HepG2 (cell line): ENCODE results near the gene EXOC3. TPM values are rescaled to one million over a fixed set of nuclear protein-coding genes. Genes with fewer than 3 reads are reported as not detected.

Experiments
- ATAC-seq: fragments of 200-7000 bp; cut with Tn5 transposase; 3 replicates; pipeline ENCODE4 v1.9.1; 2020; ENCODE audit warnings: mild to moderate bottlenecking, moderate library complexity
- BruUV-seq: library from RNA; stranded (reverse); fragments of 400-500 nt; replicated peaks from 2 replicates; lab custom pipeline; 2021; lab: Mats Ljungman, UMichigan
- CTCF ChIA-PET: fragments of 300-600 bp; formaldehyde crosslinking; extraction: SDS; loops from one replicate; lab custom pipeline; 2021; ENCODE audit warnings: low total read pairs, inconsistent platforms, low intra/inter-chr PET ratio; lab: Yijun Ruan, JAX
- POLR2A ChIA-PET: fragments of 350-600 bp; sonication (Branson Sonifier 250); formaldehyde crosslinking; loops from one replicate; lab custom pipeline; 2020; ENCODE audit warnings: antibody characterized with exemption, inconsistent platforms; lab: Yijun Ruan, JAX
- DNase-seq: peaks from one replicate; pipeline ENCODE4 v3.0.0-alpha.2; 2015; ENCODE audit warnings: low spot score
- FAIRE-seq: peaks from 3 replicates; lab custom pipeline; 2011; peaks lifted over from hg19 to GRCh38; lab: Jason Lieb, UNC
- H2AFZ ChIP-seq: one replicate; pipeline ENCODE4 v1.6.1; 2011; ENCODE audit warnings: low read length, inconsistent platforms
- H3K27ac ChIP-seq: fragments of 300-600 bp; 3 replicates; pipeline ENCODE4 v1.8.0; 2011; ENCODE audit warnings: mixed run types, mild to moderate bottlenecking, mixed read lengths, low read length, inconsistent platforms; ENCODE audit not compliant: insufficient read depth; ENCODE audit errors: extremely low read length
- H3K27me3 ChIP-seq, 2 experiments: fragments of 200-600 bp in 1 of 2; 2 replicates in 1 of 2; 3 replicates in 1 of 2; pipeline versions ENCODE4 v1.6.0 to v1.8.0; 2011; ENCODE audit warnings: low read length in 2 of 2, mild to moderate bottlenecking in 2 of 2, moderate library complexity in 2 of 2, inconsistent platforms in 1 of 2; ENCODE audit not compliant: insufficient read depth in 2 of 2, control insufficient read depth in 1 of 2
- H3K36me3 ChIP-seq, 2 experiments: fragments of 200-600 bp in 1 of 2; replicated peaks in 1 of 2; 2 replicates in 1 of 2; 3 replicates in 1 of 2; pipeline versions ENCODE4 v1.5.1 to v1.8.0; 2011; ENCODE audit warnings: low read length in 2 of 2, inconsistent platforms in 1 of 2; ENCODE audit not compliant: insufficient read depth in 2 of 2, control insufficient read depth in 1 of 2
- H3K4me1 ChIP-seq: 2 replicates; pipeline ENCODE4 v1.5.1; 2012; ENCODE audit warnings: low read length, inconsistent platforms; ENCODE audit not compliant: insufficient read depth
- H3K4me2 ChIP-seq: 2 replicates; pipeline ENCODE4 v1.6.0; 2011; ENCODE audit warnings: low read depth, low read length, inconsistent platforms
- H3K4me3 ChIP-seq, 3 experiments: fragments of 200-600 bp in 1 of 3; sonication (generic), shearing (Covaris generic) in 1 of 3; replicated peaks in 1 of 3; 2 replicates each; pipeline ENCODE4 v1.5.1; 2011 to 2016; ENCODE audit warnings: low read length in 3 of 3, inconsistent platforms in 2 of 3, low read depth in 2 of 3, mild to moderate bottlenecking in 2 of 3, control low read depth in 1 of 3, mixed read lengths in 1 of 3; ENCODE audit not compliant: insufficient read depth in 1 of 3
- H3K79me2 ChIP-seq: one replicate; pipeline ENCODE4 v1.6.1; 2011; ENCODE audit warnings: low read length, inconsistent platforms; ENCODE audit not compliant: insufficient read depth
- H3K9ac ChIP-seq: 2 replicates; pipeline ENCODE4 v1.6.0; 2011; ENCODE audit warnings: mild to moderate bottlenecking, low read depth, low read length, inconsistent platforms; ENCODE audit not compliant: insufficient read depth
- H3K9me3 ChIP-seq: 2 replicates; pipeline ENCODE4 v1.5.1; 2012; ENCODE audit warnings: mild to moderate bottlenecking, low read length
- H4K20me1 ChIP-seq: 2 replicates; pipeline ENCODE4 v1.6.0; 2011; ENCODE audit warnings: inconsistent platforms, mild to moderate bottlenecking, low read length, moderate library complexity; ENCODE audit not compliant: insufficient read depth
- FOXO1 ChIP-seq: sonication (generic); formaldehyde crosslinking; IDR thresholded peaks from 2 replicates; pipeline ENCODE4 v1.4.0; 2020; ENCODE audit warnings: missing genetic modification reagents
- GATA4 ChIP-seq: sonication (generic); IDR thresholded peaks from 2 replicates; pipeline ENCODE4 v1.6.1; 2016; ENCODE audit warnings: antibody characterized with exemption, low read depth, borderline replicate concordance
- MTF2 ChIP-seq: sonication (generic); formaldehyde crosslinking; IDR thresholded peaks from 2 replicates; pipeline ENCODE4 v1.5.0; 2020; ENCODE audit warnings: missing genetic modification reagents, borderline replicate concordance
- ZFY ChIP-seq: sonication (generic); formaldehyde crosslinking; IDR thresholded peaks from 2 replicates; pipeline ENCODE4 v1.4.0; 2020; ENCODE audit warnings: missing genetic modification reagents
- ZNF205 ChIP-seq: IDR thresholded peaks from 2 replicates; pipeline ENCODE4 v1.6.1; 2018; ENCODE audit warnings: missing biosample characterization, missing genetic modification reagents
- ZNF382 ChIP-seq: sonication (generic); formaldehyde crosslinking; IDR thresholded peaks from 2 replicates; pipeline ENCODE4 v1.5.0; 2020; ENCODE audit warnings: missing genetic modification reagents, mild to moderate bottlenecking, borderline replicate concordance
- ZNF761 ChIP-seq: sonication (generic); formaldehyde crosslinking; conservative IDR thresholded peaks from 2 replicates; pipeline ENCODE4 v1.4.0; 2020; ENCODE audit warnings: mild to moderate bottlenecking, missing genetic modification reagents
- WGBS: methylation state at CpG from one replicate; pipeline ENCODE4 v1.1.6; 2017; ENCODE audit warnings: low lambda C conversion rate; 5-methylcytosine and 5-hydroxymethylcytosine counted together
- in situ Hi-C: cut with HindIII; loops from 2 replicates; pipeline ENCODE4 v1.10.0; 2017; ENCODE audit warnings: low pct_unique_long_range_greater_than_20kb; ENCODE audit not compliant: extremely low pct_ligation_motif_present
- intact Hi-C: fragments of 100-400 bp; cut with micrococcal nuclease; formaldehyde crosslinking; loops from one replicate; pipeline ENCODE4 v1.10.0; 2022; ENCODE audit not compliant: unreplicated experiment
- polyA plus RNA-seq, 8 experiments: library from polyadenylated mRNA; depleted of rRNA in 3 of 8; stranded (reverse) in 7 of 8; unstranded in 1 of 8; fragments of >200 nt; fragmentation: Illumina TruSeq in 4 of 8; extraction: Trizol in 4 of 8; gene quantifications; 2 replicates each; pipeline versions ENCODE4 v1.2.1 to v1.2.3, GENCODE V29; 2011 to 2016; ENCODE audit warnings: low read depth in 4 of 8, missing spikeins in 1 of 8, mixed read lengths in 1 of 8; ENCODE audit not compliant: insufficient read depth in 1 of 8
- total RNA-seq, 5 experiments: library from RNA; depleted of rRNA; stranded (reverse); fragments of >200 nt; fragmentation: Illumina TruSeq; extraction: Trizol; gene quantifications; 2 replicates each; pipeline ENCODE4 v1.2.3, GENCODE V29; 2016; ENCODE audit warnings: low read depth in 1 of 5
- TF ChIP-seq, protein P1 (sequence below): sonication (generic); formaldehyde crosslinking; IDR thresholded peaks from 2 replicates; pipeline ENCODE4 v1.5.1; 2020; ENCODE audit warnings: mild to moderate bottlenecking, missing genetic modification reagents
- TF ChIP-seq, protein P2 (sequence below): sonication (generic); formaldehyde crosslinking; IDR thresholded peaks from 2 replicates; pipeline ENCODE4 v1.4.0; 2020; ENCODE audit warnings: missing genetic modification reagents

The EXOC3 gene
- total and polyA plus RNA-seq, 2 of the 13 experiments (the other 11 are each of a cell fraction or from before 2014, with no cell fraction given) = 9.2 to 20.5 TPM

DNA sequence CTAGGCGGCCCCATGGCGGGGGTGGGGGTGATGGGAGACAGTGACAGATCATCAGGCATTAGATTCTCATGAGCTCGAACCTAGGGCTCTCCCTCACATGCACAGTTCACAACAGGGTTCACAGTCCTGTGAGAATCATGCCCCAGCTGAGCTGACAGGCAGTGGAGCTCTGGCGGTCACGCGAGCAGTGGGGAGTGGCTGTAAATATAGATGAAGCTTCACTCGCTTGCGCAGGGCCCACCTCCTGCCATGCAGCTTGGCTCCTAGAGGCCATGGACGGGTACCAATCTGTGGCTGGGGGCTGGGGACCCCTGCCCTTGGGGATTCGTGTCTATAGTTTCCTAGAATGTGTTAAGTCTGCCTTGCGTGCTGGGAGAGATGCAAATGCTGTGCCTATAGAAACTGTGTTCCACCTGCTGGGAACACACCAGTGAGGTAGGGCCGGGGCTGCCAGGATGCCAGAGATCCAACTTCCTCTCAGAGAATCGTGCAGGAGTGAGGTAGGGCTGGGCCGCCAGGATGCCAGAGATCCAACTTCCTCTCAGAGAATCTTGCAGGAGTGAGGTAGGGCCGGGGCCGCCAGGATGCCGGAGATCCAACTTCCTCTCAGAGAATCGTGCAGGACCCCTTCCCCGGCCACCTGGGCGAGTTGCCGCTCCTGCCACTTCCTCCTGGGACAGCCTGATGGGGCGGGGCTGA is 14.1 kb upstream of the EXOC3 start:
- Histone ChIP-seq H4K20me1 (no peaks in the 10 kb centered on the region), H3K27ac (no peak overlapping the region), H3K27me3 (no peaks in the 10 kb centered on the region), H3K79me2 (no peaks in the 10 kb centered on the region), H3K4me2 (no peak overlapping the region), H3K9ac (no peak overlapping the region), H3K4me3 (no peak overlapping the region), H3K4me1 (peaks cover 10% of the 10 kb centered on the region), H3K36me3 (no peaks in the 10 kb centered on the region), H3K9me3 (no peaks in the 10 kb centered on the region), H2AFZ (no peak overlapping the region)
- BruUV-seq = no TSS peak
- DNase-seq (no peak), FAIRE-seq (no peak), ATAC-seq (no peak)
- ChIA-PET POLR2A (no interaction called here), CTCF (no interaction called here)
- in situ Hi-C loops = no loop called here
- WGBS = 79% methylated on average over 12 of the region's 22 CpGs
- no peak for TF ChIP-seq ZNF382
- TF ChIP-seq ZNF761 (CRISPR knock-in tag) = no peak
- TF ChIP-seq, protein P1, sequence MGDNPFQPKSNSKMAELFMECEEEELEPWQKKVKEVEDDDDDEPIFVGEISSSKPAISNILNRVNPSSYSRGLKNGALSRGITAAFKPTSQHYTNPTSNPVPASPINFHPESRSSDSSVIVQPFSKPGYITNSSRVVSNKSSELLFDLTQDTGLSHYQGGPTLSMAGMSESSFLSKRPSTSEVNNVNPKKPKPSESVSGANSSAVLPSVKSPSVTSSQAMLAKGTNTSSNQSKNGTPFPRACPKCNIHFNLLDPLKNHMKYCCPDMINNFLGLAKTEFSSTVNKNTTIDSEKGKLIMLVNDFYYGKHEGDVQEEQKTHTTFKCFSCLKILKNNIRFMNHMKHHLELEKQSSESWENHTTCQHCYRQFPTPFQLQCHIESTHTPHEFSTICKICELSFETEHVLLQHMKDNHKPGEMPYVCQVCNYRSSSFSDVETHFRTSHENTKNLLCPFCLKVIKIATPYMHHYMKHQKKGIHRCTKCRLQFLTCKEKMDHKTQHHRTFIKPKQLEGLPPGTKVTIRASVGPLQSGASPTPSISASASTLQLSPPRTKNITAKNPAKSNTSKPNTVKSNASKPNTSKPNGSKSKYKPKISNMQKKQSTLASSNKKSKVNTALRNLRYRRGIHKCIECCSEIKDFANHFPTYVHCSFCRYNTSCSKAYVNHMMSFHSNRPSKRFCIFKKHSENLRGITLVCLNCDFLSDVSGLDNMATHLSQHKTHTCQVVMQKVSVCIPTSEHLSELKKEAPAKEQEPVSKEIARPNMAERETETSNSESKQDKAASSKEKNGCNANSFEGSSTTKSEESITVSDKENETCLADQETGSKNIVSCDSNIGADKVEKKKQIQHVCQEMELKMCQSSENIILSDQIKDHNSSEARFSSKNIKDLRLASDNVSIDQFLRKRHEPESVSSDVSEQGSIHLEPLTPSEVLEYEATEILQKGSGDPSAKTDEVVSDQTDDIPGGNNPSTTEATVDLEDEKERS (CRISPR knock-in tag) = no peak
- TF ChIP-seq, protein P2, sequence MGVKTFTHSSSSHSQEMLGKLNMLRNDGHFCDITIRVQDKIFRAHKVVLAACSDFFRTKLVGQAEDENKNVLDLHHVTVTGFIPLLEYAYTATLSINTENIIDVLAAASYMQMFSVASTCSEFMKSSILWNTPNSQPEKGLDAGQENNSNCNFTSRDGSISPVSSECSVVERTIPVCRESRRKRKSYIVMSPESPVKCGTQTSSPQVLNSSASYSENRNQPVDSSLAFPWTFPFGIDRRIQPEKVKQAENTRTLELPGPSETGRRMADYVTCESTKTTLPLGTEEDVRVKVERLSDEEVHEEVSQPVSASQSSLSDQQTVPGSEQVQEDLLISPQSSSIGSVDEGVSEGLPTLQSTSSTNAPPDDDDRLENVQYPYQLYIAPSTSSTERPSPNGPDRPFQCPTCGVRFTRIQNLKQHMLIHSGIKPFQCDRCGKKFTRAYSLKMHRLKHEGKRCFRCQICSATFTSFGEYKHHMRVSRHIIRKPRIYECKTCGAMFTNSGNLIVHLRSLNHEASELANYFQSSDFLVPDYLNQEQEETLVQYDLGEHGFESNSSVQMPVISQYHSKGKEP (CRISPR knock-in tag) = no peak
- TF ChIP-seq FOXO1 = no peak
- no peak for TF ChIP-seq ZNF205
- TF ChIP-seq MTF2 (CRISPR knock-in tag) = no peak
- no peak for TF ChIP-seq ZFY (CRISPR knock-in tag)
- TF ChIP-seq GATA4 = no peak
- intact Hi-C loops = no loop called here
